Panc1 (cell line): ENCODE measurements around the gene LPP. TPM values are rescaled to one million over a fixed set of nuclear protein-coding genes. Genes with fewer than 3 reads are reported as not detected.

ENCODE experiments used
- ATAC-seq: fragments of 200-7000 bp; cut with Tn5 transposase; 2 replicates; pipeline ENCODE4 v1.9.1; 2020; ENCODE audit warnings: mild to moderate bottlenecking, moderate library complexity
- BruUV-seq: library from RNA; stranded (reverse); fragments of 400-500 nt; replicated peaks from 2 replicates; lab custom pipeline; 2021; lab: Mats Ljungman, UMichigan
- CTCF ChIA-PET: fragments of 300-600 bp; sonication (Branson Sonifier 250); formaldehyde crosslinking; loops from one replicate; lab custom pipeline; 2022; ENCODE audit warnings: antibody characterized with exemption; lab: Charles Lee
- POLR2A ChIA-PET: fragments of 300-600 bp; sonication (Branson Sonifier 250); formaldehyde crosslinking; loops from one replicate; lab custom pipeline; 2022; ENCODE audit warnings: antibody characterized with exemption; lab: Charles Lee
- DNase-seq: peaks from one replicate; pipeline ENCODE4 v3.0.0-alpha.2; 2010; ENCODE audit warnings: low read depth, low spot score
- H3K27ac ChIP-seq: 2 replicates; pipeline ENCODE4 v1.5.1; 2011; ENCODE audit warnings: mild to moderate bottlenecking, low read length, inconsistent platforms
- H3K27me3 ChIP-seq: fragments of 200-500 bp; sonication (Bioruptor generic); 2 replicates; pipeline ENCODE4 v1.6.0; 2014; ENCODE audit warnings: low read length, inconsistent platforms; ENCODE audit not compliant: control insufficient read depth, insufficient read depth
- H3K36me3 ChIP-seq: fragments of 200-500 bp; sonication (Bioruptor generic); 2 replicates; pipeline ENCODE4 v1.5.1; 2014; ENCODE audit warnings: inconsistent platforms, mild to moderate bottlenecking, low read length, moderate library complexity; ENCODE audit not compliant: control insufficient read depth, insufficient read depth
- H3K4me1 ChIP-seq: 2 replicates; pipeline ENCODE4 v1.5.1; 2011; ENCODE audit warnings: inconsistent platforms, mild to moderate bottlenecking, low read length, moderate library complexity; ENCODE audit not compliant: control insufficient read depth, insufficient read depth
- H3K4me3 ChIP-seq, 2 experiments: 2 replicates each; pipeline ENCODE4 v1.5.1; 2011 to 2012; ENCODE audit warnings: low read depth in 2 of 2, low read length in 2 of 2, mild to moderate bottlenecking in 2 of 2, inconsistent platforms in 1 of 2, moderate library complexity in 1 of 2
- H3K9me3 ChIP-seq: fragments of 200-500 bp; sonication (Bioruptor generic); 2 replicates; pipeline ENCODE4 v1.5.1; 2014; ENCODE audit warnings: low read depth, mild to moderate bottlenecking, inconsistent platforms, low read length, moderate library complexity; ENCODE audit not compliant: control insufficient read depth, insufficient read depth
- POLR2AphosphoS5 ChIP-seq: IDR thresholded peaks from 2 replicates; pipeline ENCODE4 v1.6.1; 2012; ENCODE audit warnings: mild to moderate bottlenecking, low read depth, low read length, moderate library complexity
- REST ChIP-seq, 2 experiments: IDR thresholded peaks; 2 replicates each; pipeline ENCODE4 v1.6.1; 2011 to 2012; ENCODE audit warnings: low read depth in 2 of 2, control low read depth in 1 of 2, low read length in 1 of 2, mild to moderate bottlenecking in 1 of 2, moderate library complexity in 1 of 2; ENCODE audit not compliant: insufficient read depth in 1 of 2
- SIN3A ChIP-seq: IDR thresholded peaks from 2 replicates; pipeline ENCODE4 v1.6.1; 2012; ENCODE audit warnings: low read depth, mild to moderate bottlenecking, low read length, moderate library complexity, borderline replicate concordance; ENCODE audit not compliant: insufficient read depth
- TCF7L2 ChIP-seq: IDR thresholded peaks from 2 replicates; pipeline ENCODE4 v1.6.1; 2011; ENCODE audit warnings: mild to moderate bottlenecking, low read depth, low read length, inconsistent platforms
- in situ Hi-C: cut with HindIII; loops from 2 replicates; pipeline ENCODE4 v1.10.0; 2016; ENCODE audit warnings: low sequenced_read_pairs, low pct_unique_long_range_greater_than_20kb
- intact Hi-C: fragments of 100-400 bp; cut with micrococcal nuclease; formaldehyde crosslinking; loops from one replicate; pipeline ENCODE4 v1.10.0; 2022; ENCODE audit not compliant: unreplicated experiment
- total RNA-seq: library from RNA; stranded (reverse); gene quantifications from one replicate; pipeline ENCODE4 v1.2.1, GENCODE V29; 2021; ENCODE audit not compliant: unreplicated experiment
- TF ChIP-seq, protein P1 (sequence below): fragments of 450-650 bp; IDR thresholded peaks from 2 replicates; pipeline ENCODE4 v1.5.1; 2017; ENCODE audit warnings: mild to moderate bottlenecking

LPP gene
- total RNA-seq, 1 experiment from 2014 or later = 90.0 TPM

- ATAC-seq (no peak), DNase-seq (no peak)
- in situ Hi-C loops = no loop called here
- no peak overlapping the region for H3K27ac ChIP-seq
- POLR2A ChIA-PET = no interaction called here
- CTCF ChIA-PET = no interaction called here
- no peaks in the 10 kb centered on the region for H3K4me1 ChIP-seq
- H3K4me3 ChIP-seq = no peak overlapping the region
- H3K27me3 ChIP-seq = no peaks in the 10 kb centered on the region
- intact Hi-C loops = no loop called here
- TF ChIP-seq TCF7L2 (no peak), SIN3A (no peak), REST (IDR thresholded peaks at IDR 0.05; ENCODE audit: insufficient read depth in 1 of 2, low read depth in 2 of 2, low read length in 1 of 2) (no peak), POLR2AphosphoS5 (no peak)
- TF ChIP-seq, protein P1, sequence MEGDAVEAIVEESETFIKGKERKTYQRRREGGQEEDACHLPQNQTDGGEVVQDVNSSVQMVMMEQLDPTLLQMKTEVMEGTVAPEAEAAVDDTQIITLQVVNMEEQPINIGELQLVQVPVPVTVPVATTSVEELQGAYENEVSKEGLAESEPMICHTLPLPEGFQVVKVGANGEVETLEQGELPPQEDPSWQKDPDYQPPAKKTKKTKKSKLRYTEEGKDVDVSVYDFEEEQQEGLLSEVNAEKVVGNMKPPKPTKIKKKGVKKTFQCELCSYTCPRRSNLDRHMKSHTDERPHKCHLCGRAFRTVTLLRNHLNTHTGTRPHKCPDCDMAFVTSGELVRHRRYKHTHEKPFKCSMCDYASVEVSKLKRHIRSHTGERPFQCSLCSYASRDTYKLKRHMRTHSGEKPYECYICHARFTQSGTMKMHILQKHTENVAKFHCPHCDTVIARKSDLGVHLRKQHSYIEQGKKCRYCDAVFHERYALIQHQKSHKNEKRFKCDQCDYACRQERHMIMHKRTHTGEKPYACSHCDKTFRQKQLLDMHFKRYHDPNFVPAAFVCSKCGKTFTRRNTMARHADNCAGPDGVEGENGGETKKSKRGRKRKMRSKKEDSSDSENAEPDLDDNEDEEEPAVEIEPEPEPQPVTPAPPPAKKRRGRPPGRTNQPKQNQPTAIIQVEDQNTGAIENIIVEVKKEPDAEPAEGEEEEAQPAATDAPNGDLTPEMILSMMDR = no peak
- no peaks in the 10 kb centered on the region for H3K36me3 ChIP-seq
- no TSS peak for BruUV-seq
- H3K9me3 ChIP-seq = no peaks in the 10 kb centered on the region
Observed at GRCh38 chr3:188890572-188891270, 736.8 kb downstream of the LPP start.

DNA sequence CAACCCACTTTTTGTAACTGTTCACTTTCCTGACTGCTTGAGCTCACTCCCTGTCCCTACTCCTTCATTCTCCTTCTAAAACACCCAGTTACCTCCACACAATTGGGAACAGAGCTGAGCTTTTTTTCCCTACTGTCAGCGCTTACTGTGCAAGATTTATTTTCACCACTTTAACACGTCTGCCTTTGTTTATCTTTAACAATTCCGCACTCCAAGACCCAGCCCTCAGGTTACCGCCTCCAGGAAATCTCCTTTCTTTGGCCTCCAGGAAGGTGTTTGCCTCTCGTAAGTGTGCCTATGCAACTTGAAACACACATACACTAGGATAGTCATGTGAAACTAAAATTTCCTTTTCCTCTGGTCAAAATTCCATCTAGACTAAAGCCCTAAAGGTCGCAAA, 745.9 kb downstream of the LPP start:
- CTCF ChIA-PET = no interaction called here
- in situ Hi-C loops = no loop called here
- Histone ChIP-seq H3K36me3 (no peaks in the 10 kb centered on the region), H3K27me3 (no peaks in the 10 kb centered on the region), H3K9me3 (no peaks in the 10 kb centered on the region), H3K4me1 (no peaks in the 10 kb centered on the region), H3K27ac (no peak overlapping the region), H3K4me3 (no peak overlapping the region)
- POLR2A ChIA-PET = no interaction called here
- TF ChIP-seq POLR2AphosphoS5 (no peak), REST (IDR thresholded peaks at IDR 0.05; ENCODE audit: insufficient read depth in 1 of 2, low read depth in 2 of 2, low read length in 1 of 2) (no peak), SIN3A (no peak), TCF7L2 (no peak)
- TF ChIP-seq, protein P1 = no peak
- DNase-seq (no peak), ATAC-seq (no peak)
- BruUV-seq = no TSS peak
- intact Hi-C loops = no loop called here
